ENCODE results near the gene PATJ. TPM values are rescaled to one million over a fixed set of nuclear protein-coding genes. Genes with fewer than 3 reads are reported as not detected.

PATJ gene
- total and polyA plus RNA-seq, 2 experiments from 2014 or later = 20.0 to 44.8 TPM

- H3K9me2 ChIP-seq (replicated peaks; ENCODE audit: insufficient read depth) = no peaks in the 10 kb centered on the region
- DNase-seq (ENCODE audit: low spot score) = no peak
- no peak overlapping the region for H2AFZ ChIP-seq
- H4K20me1 ChIP-seq (ENCODE audit: insufficient read depth, poor library complexity, severe bottlenecking) = peaks cover 10% of the 10 kb centered on the region
- TF ChIP-seq EZH2phosphoT487 (IDR thresholded peaks at IDR 0.05; ENCODE audit: low read depth, severe bottlenecking, unreplicated experiment) (no peak), CTCF (IDR thresholded peaks at IDR 0.05; ENCODE audit: poor library complexity) (no peak), EZH2 (IDR thresholded peaks at IDR 0.05; ENCODE audit: borderline replicate concordance) (no peak)
- H3K79me2 ChIP-seq = peaks cover 85% of the 10 kb centered on the region
- H3K4me3 ChIP-seq = no peak overlapping the region
- peaks cover 9% of the 10 kb centered on the region for H3K4me1 ChIP-seq (ENCODE audit: insufficient read depth)
- H3K9me3 ChIP-seq (ENCODE audit: low read depth) = no peaks in the 10 kb centered on the region
- H3K4me2 ChIP-seq = no peak overlapping the region
- no peaks in the 10 kb centered on the region for H3K27me3 ChIP-seq
- 91% methylated on average over 2 of the region's 2 CpGs for WGBS (ENCODE audit: low lambda C conversion rate, missing lambda C conversion rate)
- H3K27ac ChIP-seq = no peak overlapping the region
- no peaks in the 10 kb centered on the region for H3K36me3 ChIP-seq (replicated peaks; ENCODE audit: insufficient read depth, low read depth)
Measured at GRCh38 chr1:61757950-61758349, 15.7 kb downstream of the PATJ start.

- H3K27me3 ChIP-seq = no peaks in the 10 kb centered on the region
- H3K9me3 ChIP-seq (ENCODE audit: low read depth) = no peaks in the 10 kb centered on the region
- no peak overlapping the region for H2AFZ ChIP-seq
- no peaks in the 10 kb centered on the region for H3K36me3 ChIP-seq (replicated peaks; ENCODE audit: insufficient read depth, low read depth)
- DNase-seq (ENCODE audit: low spot score) = no peak
- H3K9me2 ChIP-seq (replicated peaks; ENCODE audit: insufficient read depth) = no peaks in the 10 kb centered on the region
- TF ChIP-seq EZH2phosphoT487 (IDR thresholded peaks at IDR 0.05; ENCODE audit: low read depth, severe bottlenecking, unreplicated experiment) (no peak), EZH2 (IDR thresholded peaks at IDR 0.05; ENCODE audit: borderline replicate concordance) (no peak), CTCF (IDR thresholded peaks at IDR 0.05; ENCODE audit: poor library complexity) (no peak)
- H4K20me1 ChIP-seq (ENCODE audit: insufficient read depth, poor library complexity, severe bottlenecking) = no peaks in the 10 kb centered on the region
- H3K4me2 ChIP-seq = no peak overlapping the region
- 94% methylated on average over 1 of the region's 1 CpG for WGBS (ENCODE audit: low lambda C conversion rate, missing lambda C conversion rate)
- no peaks in the 10 kb centered on the region for H3K79me2 ChIP-seq
- H3K27ac ChIP-seq = no peak overlapping the region
- no peaks in the 10 kb centered on the region for H3K4me1 ChIP-seq (ENCODE audit: insufficient read depth)
- H3K4me3 ChIP-seq = no peak overlapping the region
Measured at GRCh38 chr1:61770131-61770530, 27.9 kb downstream of the PATJ start.

- 87% methylated on average over 2 of the region's 2 CpGs for WGBS (ENCODE audit: low lambda C conversion rate, missing lambda C conversion rate)
- H4K20me1 ChIP-seq (ENCODE audit: insufficient read depth, poor library complexity, severe bottlenecking) = no peaks in the 10 kb centered on the region
- H3K4me1 ChIP-seq (ENCODE audit: insufficient read depth) = no peaks in the 10 kb centered on the region
- TF ChIP-seq EZH2 (IDR thresholded peaks at IDR 0.05; ENCODE audit: borderline replicate concordance) (no peak), EZH2phosphoT487 (IDR thresholded peaks at IDR 0.05; ENCODE audit: low read depth, severe bottlenecking, unreplicated experiment) (no peak), CTCF (IDR thresholded peaks at IDR 0.05; ENCODE audit: poor library complexity) (no peak)
- no peaks in the 10 kb centered on the region for H3K9me2 ChIP-seq (replicated peaks; ENCODE audit: insufficient read depth)
- no peaks in the 10 kb centered on the region for H3K9me3 ChIP-seq (ENCODE audit: low read depth)
- H3K4me3 ChIP-seq = no peak overlapping the region
- H3K36me3 ChIP-seq (replicated peaks; ENCODE audit: insufficient read depth, low read depth) = no peaks in the 10 kb centered on the region
- no peak overlapping the region for H3K4me2 ChIP-seq
- H3K79me2 ChIP-seq = no peaks in the 10 kb centered on the region
- H3K27ac ChIP-seq = no peak overlapping the region
- no peak for DNase-seq (ENCODE audit: low spot score)
- no peaks in the 10 kb centered on the region for H3K27me3 ChIP-seq
- no peak overlapping the region for H2AFZ ChIP-seq
Measured at GRCh38 chr1:61776091-61776490, 33.8 kb downstream of the PATJ start.

- Histone ChIP-seq H3K36me3 (replicated peaks; ENCODE audit: insufficient read depth, low read depth) (no peaks in the 10 kb centered on the region), H3K9me2 (replicated peaks; ENCODE audit: insufficient read depth) (no peaks in the 10 kb centered on the region), H3K4me1 (ENCODE audit: insufficient read depth) (no peaks in the 10 kb centered on the region), H3K4me3 (no peak overlapping the region), H3K79me2 (no peaks in the 10 kb centered on the region), H4K20me1 (ENCODE audit: insufficient read depth, poor library complexity, severe bottlenecking) (no peaks in the 10 kb centered on the region), H3K27ac (no peak overlapping the region), H3K9me3 (ENCODE audit: low read depth) (no peaks in the 10 kb centered on the region), H3K4me2 (no peak overlapping the region), H2AFZ (no peak overlapping the region), H3K27me3 (no peaks in the 10 kb centered on the region)
- 96% methylated on average over 2 of the region's 2 CpGs for WGBS (ENCODE audit: low lambda C conversion rate, missing lambda C conversion rate)
- no peak for DNase-seq (ENCODE audit: low spot score)
- no peak for TF ChIP-seq CTCF (IDR thresholded peaks at IDR 0.05; ENCODE audit: poor library complexity)
- no peak for TF ChIP-seq EZH2phosphoT487 (IDR thresholded peaks at IDR 0.05; ENCODE audit: low read depth, severe bottlenecking, unreplicated experiment)
- TF ChIP-seq EZH2 (IDR thresholded peaks at IDR 0.05; ENCODE audit: borderline replicate concordance) = no peak
Measured at GRCh38 chr1:61779231-61779630, 37.0 kb downstream of the PATJ start.

All from hepatocyte (in vitro differentiated cells).